Transverse colon (tissue), 4 donors: ENCODE data around the gene RAET1E.

ENCODE experiments used
- POLR2AphosphoS5 ChIP-seq, 3 donors: sonication (generic); formaldehyde crosslinking; IDR thresholded peaks; one replicate each; pipeline ENCODE4 v1.6.1; 2016; ENCODE audit warnings: antibody characterized with exemption in 3 of 3
- TF ChIP-seq, protein P1 (sequence below), 5 experiments: fragments of 200-600 bp in 3 of 5; fragments of 450-650 bp in 2 of 5; sonication (generic) in 3 of 5; IDR thresholded peaks; 1 replicate in 2 of 5; 2 replicates in 3 of 5; pipeline ENCODE4 v1.5.1; 2016 to 2017; ENCODE audit warnings: antibody characterized with exemption in 5 of 5, inconsistent platforms in 3 of 5, mild to moderate bottlenecking in 2 of 5, moderate library complexity in 1 of 5

DNA sequence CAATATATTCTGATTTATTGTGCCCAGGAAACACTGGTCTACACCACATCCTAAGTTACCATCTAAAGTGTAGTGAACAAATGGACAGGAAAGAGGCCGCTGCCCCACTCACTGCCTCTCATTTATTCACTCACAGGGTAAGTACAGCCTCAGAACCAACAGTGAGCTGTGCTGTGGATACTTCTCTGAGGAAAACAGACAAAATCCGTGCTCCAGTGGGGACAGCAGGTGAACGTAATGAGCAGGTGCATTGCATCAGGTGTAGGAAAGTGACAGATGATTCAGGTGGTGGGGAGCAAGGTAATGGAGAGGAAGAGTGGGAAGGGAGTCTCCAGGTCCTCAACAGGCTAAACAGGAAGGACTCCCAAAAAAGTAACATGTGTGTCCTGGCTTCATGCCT is 35.5 kb upstream of the RAET1E start:
- TF ChIP-seq POLR2AphosphoS5 (IDR thresholded peaks at IDR 0.05), result no peak
- TF ChIP-seq, protein P1, sequence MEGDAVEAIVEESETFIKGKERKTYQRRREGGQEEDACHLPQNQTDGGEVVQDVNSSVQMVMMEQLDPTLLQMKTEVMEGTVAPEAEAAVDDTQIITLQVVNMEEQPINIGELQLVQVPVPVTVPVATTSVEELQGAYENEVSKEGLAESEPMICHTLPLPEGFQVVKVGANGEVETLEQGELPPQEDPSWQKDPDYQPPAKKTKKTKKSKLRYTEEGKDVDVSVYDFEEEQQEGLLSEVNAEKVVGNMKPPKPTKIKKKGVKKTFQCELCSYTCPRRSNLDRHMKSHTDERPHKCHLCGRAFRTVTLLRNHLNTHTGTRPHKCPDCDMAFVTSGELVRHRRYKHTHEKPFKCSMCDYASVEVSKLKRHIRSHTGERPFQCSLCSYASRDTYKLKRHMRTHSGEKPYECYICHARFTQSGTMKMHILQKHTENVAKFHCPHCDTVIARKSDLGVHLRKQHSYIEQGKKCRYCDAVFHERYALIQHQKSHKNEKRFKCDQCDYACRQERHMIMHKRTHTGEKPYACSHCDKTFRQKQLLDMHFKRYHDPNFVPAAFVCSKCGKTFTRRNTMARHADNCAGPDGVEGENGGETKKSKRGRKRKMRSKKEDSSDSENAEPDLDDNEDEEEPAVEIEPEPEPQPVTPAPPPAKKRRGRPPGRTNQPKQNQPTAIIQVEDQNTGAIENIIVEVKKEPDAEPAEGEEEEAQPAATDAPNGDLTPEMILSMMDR (IDR thresholded peaks at IDR 0.05), result no peak
